ENCODE data around the gene LSM2.

GRCh38 chr6:31813465-31813849 is 6.7 kb upstream of the LSM2 start:
- TF ChIP-seq CTCF (IDR thresholded peaks at IDR 0.05) = no peak
- no peak for TF ChIP-seq POLR2A (IDR thresholded peaks at IDR 0.05)
- TF ChIP-seq POLR2AphosphoS5 (IDR thresholded peaks at IDR 0.05) = no peak

Data from transverse colon (tissue), 4 donors.